GM10266 (cell line): ENCODE results near the gene ST3GAL4.

Experiments used
- DNase-seq: peaks from one replicate; pipeline ENCODE4 v3.0.0; 2012; ENCODE audit errors: extremely low spot score
- TF ChIP-seq, protein P1 (sequence below): IDR thresholded peaks from 2 replicates; pipeline ENCODE4 v1.5.1; 2012; ENCODE audit warnings: mild to moderate bottlenecking, low read depth; ENCODE audit not compliant: control insufficient read depth, insufficient read depth; ENCODE audit errors: missing control alignments

ST3GAL4 gene

DNA sequence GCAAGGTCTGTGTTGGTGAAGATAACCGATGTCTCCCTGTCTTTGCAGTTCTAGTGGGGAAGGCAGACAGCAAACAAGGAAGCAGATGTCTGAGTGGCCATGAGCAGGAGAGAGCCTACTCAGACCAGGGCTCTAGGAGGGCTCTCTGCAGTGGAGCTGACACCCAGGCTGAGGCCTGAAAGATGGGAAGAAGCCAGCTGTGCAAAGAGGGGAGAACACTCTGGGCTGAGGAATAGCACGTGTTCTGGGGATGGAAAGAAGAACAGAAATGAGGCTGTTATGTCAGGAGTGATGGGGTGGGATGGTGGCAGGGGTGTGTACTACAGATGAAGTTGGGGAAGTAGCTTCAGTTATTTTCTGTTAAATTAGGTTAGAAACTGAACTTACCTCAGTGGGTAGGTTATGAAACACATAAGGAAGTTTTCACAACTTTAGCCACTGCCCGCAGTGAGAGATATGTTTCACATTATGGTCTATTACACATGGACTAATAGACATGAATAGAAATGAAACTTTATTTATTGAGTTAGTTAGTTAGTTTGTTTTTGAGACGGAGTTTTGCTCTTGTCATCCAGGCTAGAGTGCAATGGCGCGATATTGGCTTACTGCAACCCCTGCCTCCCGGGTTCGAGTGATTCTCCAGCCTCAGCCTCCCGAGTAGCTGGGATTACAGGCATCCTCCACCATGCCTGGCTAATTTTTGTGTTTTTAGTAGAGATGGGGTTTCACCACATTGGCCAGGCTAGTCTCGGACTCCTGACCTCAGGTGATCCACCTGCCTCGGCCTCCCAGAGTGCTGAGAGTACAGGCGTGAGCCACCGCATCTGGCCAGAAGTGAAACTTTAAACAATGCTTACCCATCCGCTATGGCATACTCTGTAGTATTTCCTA, 43.8 kb upstream of the ST3GAL4 start:
- DNase-seq, result peak; percentile 53
- TF ChIP-seq, protein P1, sequence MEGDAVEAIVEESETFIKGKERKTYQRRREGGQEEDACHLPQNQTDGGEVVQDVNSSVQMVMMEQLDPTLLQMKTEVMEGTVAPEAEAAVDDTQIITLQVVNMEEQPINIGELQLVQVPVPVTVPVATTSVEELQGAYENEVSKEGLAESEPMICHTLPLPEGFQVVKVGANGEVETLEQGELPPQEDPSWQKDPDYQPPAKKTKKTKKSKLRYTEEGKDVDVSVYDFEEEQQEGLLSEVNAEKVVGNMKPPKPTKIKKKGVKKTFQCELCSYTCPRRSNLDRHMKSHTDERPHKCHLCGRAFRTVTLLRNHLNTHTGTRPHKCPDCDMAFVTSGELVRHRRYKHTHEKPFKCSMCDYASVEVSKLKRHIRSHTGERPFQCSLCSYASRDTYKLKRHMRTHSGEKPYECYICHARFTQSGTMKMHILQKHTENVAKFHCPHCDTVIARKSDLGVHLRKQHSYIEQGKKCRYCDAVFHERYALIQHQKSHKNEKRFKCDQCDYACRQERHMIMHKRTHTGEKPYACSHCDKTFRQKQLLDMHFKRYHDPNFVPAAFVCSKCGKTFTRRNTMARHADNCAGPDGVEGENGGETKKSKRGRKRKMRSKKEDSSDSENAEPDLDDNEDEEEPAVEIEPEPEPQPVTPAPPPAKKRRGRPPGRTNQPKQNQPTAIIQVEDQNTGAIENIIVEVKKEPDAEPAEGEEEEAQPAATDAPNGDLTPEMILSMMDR, result no peak

- TF ChIP-seq, protein P1, result no peak
- no peak for DNase-seq
Measured at GRCh38 chr11:126312961-126313360, 42.5 kb upstream of the ST3GAL4 start.

DNA sequence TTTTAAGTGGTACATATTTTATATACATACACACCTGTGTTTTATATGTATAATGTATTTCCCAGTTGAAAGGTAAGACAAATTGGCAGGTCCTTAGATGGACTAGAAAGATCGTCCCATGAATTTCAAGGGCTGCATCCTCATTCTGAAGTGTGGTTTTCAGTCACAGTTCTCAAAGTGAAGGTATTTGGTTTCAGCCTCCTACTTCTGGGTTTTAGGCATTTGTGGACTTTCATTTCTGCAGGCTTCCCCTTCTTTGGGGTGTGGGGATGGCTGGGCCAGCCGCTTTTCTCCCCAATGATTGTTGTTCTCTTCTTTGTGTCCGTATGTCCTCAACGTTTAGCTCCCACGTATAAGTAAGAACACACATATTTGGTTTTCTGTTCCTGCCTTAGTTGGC, 41.7 kb upstream of the ST3GAL4 start:
- no peak for DNase-seq
- TF ChIP-seq, protein P1, result no peak

DNA sequence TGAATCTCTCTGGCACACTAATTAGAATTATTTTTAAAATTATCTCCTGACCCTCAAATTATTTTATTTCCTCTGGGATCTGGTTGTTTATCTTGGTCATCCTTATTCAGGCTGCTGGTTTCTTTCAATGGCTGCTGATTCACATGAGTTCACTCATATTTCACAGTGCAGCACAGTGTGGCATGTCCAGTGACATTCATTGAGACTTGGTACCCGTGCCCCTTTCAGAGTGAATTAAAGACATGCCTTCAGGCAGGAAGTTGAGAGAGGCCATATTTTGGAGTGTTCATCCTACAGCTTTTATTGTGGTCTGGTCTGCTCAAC, 38.1 kb upstream of the ST3GAL4 start:
- TF ChIP-seq, protein P1, result no peak
- no peak for DNase-seq

DNA sequence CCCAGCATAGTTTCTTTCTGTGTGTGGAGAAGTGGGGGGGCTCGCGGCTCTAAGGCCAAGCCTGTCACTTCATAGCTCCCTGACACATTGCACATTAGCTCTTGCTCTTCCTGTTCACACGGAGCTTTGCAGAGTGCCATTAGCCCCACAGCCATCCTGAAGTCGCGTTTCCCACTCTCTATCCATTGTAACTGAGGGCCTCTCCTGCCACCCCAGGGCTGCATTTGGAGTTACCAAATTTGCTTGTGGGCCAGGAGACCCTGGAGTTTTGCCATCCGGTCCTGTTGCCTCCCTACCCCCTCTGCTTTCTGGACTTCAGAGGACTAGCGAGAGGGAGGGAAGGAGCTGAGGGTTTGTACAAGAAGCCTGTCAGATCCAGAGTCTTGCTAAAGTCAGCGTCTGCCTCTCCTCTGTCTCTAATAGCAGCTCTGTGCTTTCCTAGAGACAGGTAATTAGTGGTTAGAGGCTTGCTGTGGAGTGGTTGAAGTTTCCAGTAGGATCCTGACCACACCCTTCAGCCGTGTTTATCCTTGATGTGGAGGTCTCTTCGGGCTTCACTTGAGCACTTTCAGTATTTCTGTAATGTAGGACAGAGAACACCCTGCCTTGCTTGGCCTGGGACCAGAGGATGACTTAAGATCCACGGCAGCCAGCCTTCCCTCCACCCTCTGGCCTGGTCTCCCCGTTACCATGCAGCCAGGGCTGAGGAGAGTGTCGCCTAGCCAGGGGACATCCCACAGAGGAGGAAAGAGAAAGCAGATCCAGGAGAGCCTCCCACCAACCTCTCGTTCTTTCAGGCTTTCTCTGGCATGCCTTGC, 37.5 kb upstream of the ST3GAL4 start:
- TF ChIP-seq, protein P1, result no peak
- no peak for DNase-seq

DNA sequence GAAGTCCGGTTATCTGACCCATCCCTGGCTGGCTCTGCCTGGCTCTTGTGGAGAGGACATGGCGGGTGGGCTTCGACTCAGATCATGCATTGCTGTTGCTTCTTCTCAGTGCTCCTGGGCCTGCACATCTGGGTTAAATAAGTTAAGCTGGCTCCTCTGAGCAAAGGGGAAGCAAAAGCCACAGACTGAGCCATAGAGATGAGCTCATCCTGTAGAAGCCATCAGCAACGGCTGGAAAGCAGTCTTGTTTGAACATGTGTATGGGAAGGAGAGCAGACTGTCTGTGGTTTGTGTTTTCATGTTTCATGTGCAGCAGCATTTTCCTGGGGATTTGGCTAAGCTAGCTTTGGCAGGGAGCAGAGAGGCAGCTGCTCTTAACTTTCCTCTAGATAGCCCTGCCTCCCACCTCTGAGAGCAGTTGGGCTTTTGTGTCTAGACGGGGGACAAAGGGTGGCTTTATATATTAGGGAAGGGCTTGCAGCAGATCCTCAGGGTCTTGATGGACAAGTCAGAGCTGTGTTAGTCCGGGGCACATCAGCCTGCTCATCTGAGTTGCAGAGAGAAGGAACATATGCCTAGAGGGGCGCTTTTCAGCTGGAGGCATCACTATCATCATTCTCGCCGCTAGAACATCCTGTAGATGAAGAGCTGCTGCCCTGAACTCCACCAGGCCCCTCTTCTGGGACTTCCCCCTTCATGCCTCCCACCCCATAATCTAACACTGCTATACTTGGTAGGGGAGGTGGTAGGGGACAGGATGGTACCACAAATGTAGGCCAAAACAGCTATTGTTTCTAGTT, 36.7 kb upstream of the ST3GAL4 start:
- peak; percentile 64 for DNase-seq
- TF ChIP-seq, protein P1, result no peak
